H54 (cell line): Measurements from ENCODE around the gene MKNK2.

ENCODE experiments used
- DNase-seq: peaks from one replicate; pipeline ENCODE4 v3.0.0; 2011; ENCODE audit warnings: low spot score, mixed read lengths; ENCODE audit not compliant: insufficient read length
- FAIRE-seq: peaks from 3 replicates; lab custom pipeline; 2011; peaks lifted over from hg19 to GRCh38; lab: Jason Lieb, UNC
- POLR2A ChIP-seq: IDR thresholded peaks from 2 replicates; pipeline ENCODE4 v1.6.1; 2011; ENCODE audit warnings: low read depth, mild to moderate bottlenecking, low read length

MKNK2 gene

DNA sequence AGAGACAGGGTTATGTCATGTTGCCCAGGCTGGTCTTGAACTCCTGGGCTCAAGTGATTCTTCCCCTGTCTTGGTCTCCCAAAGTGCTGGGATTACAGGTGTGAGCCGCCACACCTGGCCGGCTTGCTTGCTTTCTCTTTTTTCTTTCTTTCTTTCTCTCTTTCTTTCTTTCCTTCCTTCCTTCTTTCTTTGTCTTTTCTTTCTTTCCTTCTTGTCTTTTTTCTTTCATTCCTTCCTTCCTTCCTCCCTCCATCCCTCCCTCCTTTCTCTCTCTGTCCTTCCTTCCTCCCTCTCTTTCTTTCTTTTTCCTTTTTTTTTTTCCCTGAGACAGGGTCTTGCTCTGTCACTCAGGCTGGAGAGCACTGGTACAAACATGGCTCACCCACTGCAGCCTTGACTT is 28.8 kb downstream of the MKNK2 start:
- TF ChIP-seq POLR2A = no peak
- DNase-seq (no peak), FAIRE-seq (no peak)

DNA sequence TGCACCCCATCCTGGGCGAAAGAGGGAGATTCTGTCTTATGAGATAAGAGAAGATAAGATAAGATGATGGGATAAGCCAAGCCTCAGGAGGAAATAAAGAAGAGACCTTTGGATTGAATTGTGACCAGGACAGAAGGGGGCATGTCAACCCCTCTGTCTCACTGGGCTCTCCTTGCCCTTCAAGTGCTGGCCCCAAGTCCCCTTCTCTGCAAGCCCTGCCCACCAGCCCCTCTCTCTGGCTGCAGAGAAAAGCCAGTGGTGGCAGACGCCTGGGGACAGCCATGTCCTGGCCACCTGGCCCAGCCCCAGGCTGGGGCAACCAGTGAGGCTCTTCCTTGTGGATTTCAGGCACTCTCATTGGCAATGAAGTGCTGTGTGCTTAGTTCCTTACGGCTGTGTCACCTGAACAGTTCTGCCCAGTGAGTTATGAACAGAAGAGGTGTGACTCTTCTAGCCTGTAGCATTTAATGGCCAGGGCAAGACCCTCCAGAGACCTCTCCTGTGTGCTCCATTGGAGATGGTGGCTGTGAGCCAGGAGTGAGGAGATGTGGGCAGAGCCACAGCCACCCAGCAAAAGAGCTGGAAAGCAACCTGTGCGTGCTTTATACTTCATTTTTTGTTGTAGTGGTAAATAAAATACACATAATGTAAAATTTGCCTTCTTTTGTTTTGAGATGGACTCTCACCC is 29.4 kb downstream of the MKNK2 start:
- FAIRE-seq = no peak
- no peak for DNase-seq
- TF ChIP-seq POLR2A = no peak

- no peak for FAIRE-seq
- no peak for TF ChIP-seq POLR2A
- no peak for DNase-seq
Measured at GRCh38 chr19:2018752-2019151, 32.3 kb downstream of the MKNK2 start.

DNA sequence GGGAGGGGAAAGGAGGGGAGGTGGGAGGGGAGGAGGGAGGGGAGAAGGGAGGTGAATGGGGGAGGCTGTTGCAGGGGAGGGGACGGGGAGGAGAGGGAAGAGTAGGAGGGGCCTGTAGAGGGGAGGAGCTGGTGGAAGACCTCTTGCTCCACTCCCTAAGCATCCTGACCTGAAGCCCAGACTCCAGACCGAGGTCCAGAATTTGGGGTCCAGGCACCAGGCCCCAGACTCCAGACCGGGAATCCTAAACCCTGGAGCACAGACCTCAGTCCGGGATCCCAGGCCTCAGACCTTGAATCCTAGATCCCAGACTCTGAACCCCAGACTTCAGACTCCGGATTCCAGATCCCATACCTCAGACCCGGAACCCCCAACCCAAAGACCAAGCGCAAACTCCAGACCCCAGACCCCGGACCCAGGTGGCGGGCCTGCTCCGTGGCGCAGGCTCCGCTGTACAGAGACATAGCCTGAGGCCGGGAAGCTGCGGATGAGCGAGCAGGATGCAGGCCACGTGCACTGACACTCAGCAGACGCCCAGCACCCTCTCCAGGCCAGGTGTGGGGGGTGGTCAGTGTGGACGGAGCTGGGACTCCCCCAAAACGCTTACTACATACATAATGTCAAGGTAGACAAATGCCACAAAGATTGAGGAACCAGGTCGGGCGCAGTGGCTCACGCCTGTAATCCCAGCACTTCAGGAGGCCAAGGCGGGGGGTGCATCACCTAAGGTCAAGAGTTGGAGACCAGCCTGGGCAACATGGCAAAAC is 34.8 kb downstream of the MKNK2 start:
- DNase-seq = peak; percentile 82
- TF ChIP-seq POLR2A = no peak
- no peak for FAIRE-seq

DNA sequence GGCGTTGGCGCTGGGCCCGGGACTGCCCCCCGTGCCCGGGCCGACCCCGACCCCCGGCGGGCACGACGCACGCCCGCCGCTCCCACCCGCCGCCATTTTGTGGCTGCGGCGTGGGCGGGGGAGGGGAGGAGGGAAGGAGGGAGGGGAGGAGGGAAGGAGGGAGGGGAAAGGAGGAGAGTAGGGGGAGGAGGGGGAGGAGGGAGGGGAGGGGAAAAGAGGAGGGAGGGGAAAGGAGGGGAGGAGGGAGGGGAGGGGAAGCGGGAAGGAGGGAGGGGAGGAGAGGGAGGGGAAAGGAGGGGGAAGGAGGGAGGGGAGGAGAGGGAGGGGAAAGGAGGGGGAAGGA is 35.5 kb downstream of the MKNK2 start, which contains the start of gene BTBD2:
TSS of gene BTBD2 (minus strand) at position 107 of the 343 bp plus-strand sequence. CDS start at position 96, 11 bp downstream.
- DNase-seq = no peak
- FAIRE-seq = no peak
- peak; percentile 40; the same call in 1 of the 2 replicates for TF ChIP-seq POLR2A

- FAIRE-seq = no peak
- TF ChIP-seq POLR2A = no peak
- peak; percentile 56 for DNase-seq
Measured at GRCh38 chr19:2014731-2015607, 36.1 kb downstream of the MKNK2 start.

DNA sequence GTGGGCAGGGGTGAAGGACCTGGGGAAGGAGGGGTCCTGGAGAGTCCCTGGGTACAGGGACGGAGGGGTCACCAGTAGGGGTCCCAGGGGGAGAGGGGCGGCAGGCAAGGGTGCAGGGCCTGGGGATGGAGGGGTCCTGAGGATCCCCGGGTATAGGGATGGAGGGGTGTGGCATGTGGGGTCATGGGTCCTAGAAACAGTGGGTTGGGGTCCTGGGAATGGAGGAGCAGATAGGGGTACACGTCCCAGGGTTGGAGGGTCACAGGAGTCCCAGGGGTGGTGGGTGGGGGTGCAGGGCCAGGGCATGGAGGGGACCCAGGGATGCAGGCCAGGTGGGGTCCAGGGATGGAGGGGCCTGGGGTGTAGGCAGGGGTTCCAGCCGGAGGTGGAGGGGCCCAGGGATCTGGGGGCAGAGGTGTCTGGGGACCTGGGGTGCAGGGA is 36.9 kb downstream of the MKNK2 start:
- TF ChIP-seq POLR2A = no peak
- no peak for DNase-seq
- FAIRE-seq = no peak

DNA sequence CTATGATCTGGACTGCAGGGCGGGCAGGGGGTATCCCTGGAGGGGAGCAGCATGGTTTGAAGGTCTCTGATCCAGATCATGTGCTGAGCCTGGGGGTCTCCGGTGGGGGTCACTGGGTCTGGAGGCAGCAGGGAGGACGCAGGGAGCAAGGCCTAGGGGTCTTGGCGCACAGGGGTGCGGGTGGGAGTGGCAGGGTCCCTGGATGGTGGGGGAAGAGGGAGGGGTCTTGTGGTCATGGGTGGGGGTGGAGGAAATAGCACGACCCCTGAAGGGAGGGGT is 37.4 kb downstream of the MKNK2 start:
- FAIRE-seq (no peak), DNase-seq (no peak)
- no peak for TF ChIP-seq POLR2A

DNA sequence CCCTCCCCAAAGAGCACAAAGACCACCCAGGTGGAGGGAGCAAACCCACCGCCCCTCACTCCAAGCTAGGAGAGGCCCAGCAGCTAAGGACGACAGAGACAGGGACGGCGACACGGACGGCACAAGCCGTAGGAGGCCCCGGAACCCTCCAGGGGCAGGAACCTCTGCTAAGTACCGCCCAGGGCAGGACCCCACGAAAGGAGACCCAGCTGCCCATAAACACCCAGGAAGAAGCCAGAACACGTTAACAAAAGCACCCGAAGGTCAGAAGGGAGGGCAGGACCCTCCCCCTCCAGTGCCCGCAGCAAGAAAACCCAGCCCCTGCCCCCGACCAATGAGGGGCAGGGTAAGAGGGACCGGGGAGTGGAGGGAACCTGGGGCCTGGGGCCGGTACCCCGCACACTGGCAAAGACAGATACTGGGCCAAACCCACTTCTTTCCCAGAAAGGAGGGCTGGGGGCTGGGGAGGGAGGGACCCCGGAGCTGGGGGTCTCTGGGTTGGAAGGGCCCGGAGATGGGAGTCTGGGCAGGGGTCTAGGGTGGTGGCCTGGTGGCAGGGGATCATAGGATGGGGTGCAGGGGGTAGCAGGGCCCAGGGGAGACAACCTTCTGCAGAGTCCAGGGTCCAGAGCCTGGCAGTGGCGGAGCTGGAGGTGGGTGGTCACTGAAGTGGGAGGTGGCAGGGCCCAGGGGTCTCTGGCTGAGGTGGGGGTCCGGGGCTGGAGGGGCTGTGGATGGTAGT is 37.9 kb downstream of the MKNK2 start:
- FAIRE-seq (no peak), DNase-seq (no peak)
- no peak for TF ChIP-seq POLR2A

GRCh38 chr19:2011169-2011568 is 39.9 kb downstream of the MKNK2 start:
- no peak for DNase-seq
- FAIRE-seq = no peak
- no peak for TF ChIP-seq POLR2A

DNA sequence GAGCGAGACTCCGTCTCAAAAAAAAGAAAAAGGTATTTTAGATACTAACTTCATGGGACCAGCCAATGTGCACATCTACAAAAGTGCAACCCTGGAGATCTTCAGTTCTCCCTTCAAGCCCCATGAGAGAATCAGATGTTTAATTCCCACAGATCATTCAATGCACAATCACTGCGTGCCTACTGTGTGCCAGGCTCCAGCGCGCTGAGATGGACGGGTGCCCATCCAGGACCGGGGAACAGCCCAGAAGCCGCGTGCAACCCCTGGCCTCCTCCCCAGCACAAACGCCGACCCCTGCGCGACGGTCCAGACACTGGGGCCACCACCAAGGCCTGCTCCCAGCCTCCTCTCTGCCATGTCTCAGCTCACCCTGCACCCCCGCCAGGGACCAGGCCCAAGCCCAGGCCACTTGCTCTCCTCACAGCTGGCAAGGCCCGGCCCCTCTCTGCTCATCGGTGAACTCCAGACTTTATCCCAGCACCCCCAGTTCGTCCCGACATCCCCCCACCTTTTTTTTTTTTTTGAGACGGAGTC is 40.8 kb downstream of the MKNK2 start:
- FAIRE-seq (no peak), DNase-seq (no peak)
- TF ChIP-seq POLR2A = no peak

DNA sequence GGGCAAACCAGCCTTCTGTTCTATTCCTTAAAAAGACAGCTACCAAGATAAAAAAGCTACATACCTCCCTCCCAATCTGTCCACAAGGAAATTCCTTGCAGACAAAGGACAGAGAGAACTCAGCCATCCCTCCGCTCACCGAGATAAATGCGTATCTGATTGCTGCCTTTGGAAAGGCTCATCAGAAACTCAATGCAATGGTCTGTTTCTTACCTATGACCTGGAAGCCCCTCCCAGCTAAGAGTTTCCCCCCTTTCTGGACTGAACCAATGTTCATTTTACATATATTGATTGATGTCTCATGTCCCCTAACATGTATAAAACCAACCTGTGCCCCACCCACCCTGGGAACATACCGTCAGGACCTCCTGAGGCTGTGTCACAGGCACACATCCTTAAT is 47.2 kb downstream of the MKNK2 start:
- DNase-seq (no peak), FAIRE-seq (no peak)
- no peak for TF ChIP-seq POLR2A

- FAIRE-seq (no peak), DNase-seq (no peak)
- no peak for TF ChIP-seq POLR2A
Measured at GRCh38 chr19:1999856-2000515, 51.1 kb downstream of the MKNK2 start.
